ENCODE data around the gene NMT1.
"Not testable (repeated sequence)": the region's sequence is repeated elsewhere in the genome, so short reads cannot be mapped to it uniquely, and the experiment has no call there.

Gene NMT1

DNA sequence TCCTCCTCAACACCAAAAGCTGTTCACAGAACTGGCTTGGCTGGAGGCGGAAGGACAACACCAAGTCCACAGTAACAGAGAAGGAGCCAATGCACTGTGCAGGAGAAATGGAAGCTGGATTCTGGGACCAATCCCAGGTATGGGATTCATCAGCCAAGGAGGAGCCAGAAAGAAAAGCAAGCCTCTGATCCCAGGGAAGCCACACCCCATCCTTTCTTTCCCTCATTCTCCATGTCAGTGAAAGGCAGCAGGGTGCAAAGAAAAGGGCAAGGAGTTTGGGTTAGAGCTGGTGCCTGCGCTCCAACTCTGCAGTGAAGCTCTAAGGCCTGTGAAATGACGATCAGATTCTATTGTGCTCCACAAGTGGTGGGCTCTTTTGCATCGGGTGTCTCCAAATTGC lies 20.7 kb upstream of the NMT1 start:
- no peak for DNase-seq (ENCODE audit: low read depth)
- H3K9ac ChIP-seq (ENCODE audit: low read length): no peak overlapping the region
- H3K4me1 ChIP-seq (ENCODE audit: control insufficient read depth, insufficient read depth, low read length): peaks cover 11% of the 10 kb centered on the region
- H3K9me3 ChIP-seq (ENCODE audit: control insufficient read depth, low read length): no peaks in the 10 kb centered on the region
- H3K4me3 ChIP-seq (ENCODE audit: low read length): no peak overlapping the region
- no peaks in the 10 kb centered on the region for H3K27me3 ChIP-seq (replicated peaks; ENCODE audit: control insufficient read depth, insufficient read depth, low read length)
- H3K36me3 ChIP-seq (ENCODE audit: control insufficient read depth, insufficient read depth, low read length, severe bottlenecking): no peaks in the 10 kb centered on the region

DNA sequence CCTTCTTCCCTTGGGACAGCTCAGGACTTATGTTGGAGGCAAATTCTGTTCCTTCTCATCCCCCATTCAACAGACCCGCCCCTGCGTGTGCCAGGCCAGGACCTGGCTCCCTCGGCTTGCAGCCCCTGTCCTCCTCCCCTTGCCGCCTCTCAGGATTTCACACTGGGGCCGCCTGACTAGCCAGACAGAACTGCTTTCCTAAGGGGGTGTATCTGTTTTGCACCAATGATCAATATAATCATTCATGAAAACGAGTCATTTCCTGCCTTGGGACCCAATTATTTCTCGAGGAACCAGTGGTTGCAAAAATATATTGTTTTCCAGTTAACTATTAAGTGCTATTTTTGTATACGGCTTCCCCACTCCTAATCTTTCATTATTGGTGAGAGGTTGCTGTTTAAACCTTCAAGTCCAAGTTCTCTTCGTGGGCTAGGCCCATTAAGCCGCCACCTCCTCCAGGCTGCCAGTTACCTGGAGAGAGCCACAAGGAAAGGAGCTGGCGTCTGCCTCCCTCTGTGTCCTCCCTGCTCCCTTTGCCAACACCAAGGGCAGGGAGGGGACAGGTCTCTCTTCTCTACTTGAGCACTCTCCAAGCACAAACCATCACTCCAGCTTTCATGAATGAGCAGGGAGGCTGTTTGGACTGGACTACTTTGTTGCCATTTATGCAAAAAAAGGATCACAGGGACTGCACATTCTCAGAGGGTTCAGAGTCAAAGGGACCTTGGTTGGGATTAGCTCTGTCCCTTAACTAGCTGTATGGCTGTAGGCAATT lies 18.6 kb upstream of the NMT1 start:
- DNase-seq (ENCODE audit: low read depth): no peak
- no peak overlapping the region for H3K9ac ChIP-seq (ENCODE audit: low read length)
- peaks cover 19% of the 10 kb centered on the region for H3K4me1 ChIP-seq (ENCODE audit: control insufficient read depth, insufficient read depth, low read length)
- H3K4me3 ChIP-seq (ENCODE audit: low read length): no peak overlapping the region
- H3K9me3 ChIP-seq (ENCODE audit: control insufficient read depth, low read length): no peaks in the 10 kb centered on the region
- no peaks in the 10 kb centered on the region for H3K36me3 ChIP-seq (ENCODE audit: control insufficient read depth, insufficient read depth, low read length, severe bottlenecking)
- no peaks in the 10 kb centered on the region for H3K27me3 ChIP-seq (replicated peaks; ENCODE audit: control insufficient read depth, insufficient read depth, low read length)

DNA sequence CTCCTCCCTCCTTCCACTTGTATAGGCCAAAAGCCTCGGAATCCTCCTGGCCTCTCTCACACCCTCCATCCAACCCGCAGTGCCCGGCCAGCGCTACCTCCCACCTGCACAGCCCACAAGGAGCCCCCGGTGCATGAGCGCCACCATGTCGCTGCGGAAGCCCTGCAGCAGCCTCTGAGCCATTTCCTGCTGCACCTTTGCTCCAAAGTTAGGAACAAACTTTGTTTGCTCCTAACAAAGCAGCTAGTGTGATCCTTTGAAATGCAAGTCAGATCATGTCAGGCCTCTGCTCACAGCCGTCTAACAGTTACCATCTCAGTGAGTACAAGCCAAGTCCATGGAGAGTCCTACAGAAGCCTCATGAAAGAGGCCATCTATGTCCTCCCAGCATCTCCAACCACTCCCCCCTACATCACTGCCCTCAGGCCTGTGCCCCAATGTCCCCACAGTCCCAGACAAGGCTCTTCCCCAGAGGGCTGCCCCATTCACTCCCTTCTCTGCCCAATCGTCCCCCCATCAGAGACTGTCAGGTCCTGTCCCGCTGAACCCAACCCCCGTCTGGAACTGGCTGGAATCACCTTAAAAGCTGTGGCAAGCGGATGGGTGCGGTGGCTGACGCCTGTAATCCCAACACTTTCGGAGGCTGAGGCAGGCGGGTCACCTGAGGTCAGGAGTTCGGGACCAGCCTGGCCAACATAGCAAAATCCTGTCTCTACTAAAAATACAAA lies 17.1 kb upstream of the NMT1 start:
- no peaks in the 10 kb centered on the region for H3K36me3 ChIP-seq (ENCODE audit: control insufficient read depth, insufficient read depth, low read length, severe bottlenecking)
- H3K9me3 ChIP-seq (ENCODE audit: control insufficient read depth, low read length): no peaks in the 10 kb centered on the region
- peaks cover 15% of the 10 kb centered on the region for H3K4me1 ChIP-seq (ENCODE audit: control insufficient read depth, insufficient read depth, low read length)
- H3K4me3 ChIP-seq (ENCODE audit: low read length): no peak overlapping the region
- H3K9ac ChIP-seq (ENCODE audit: low read length): no peak overlapping the region
- no peaks in the 10 kb centered on the region for H3K27me3 ChIP-seq (replicated peaks; ENCODE audit: control insufficient read depth, insufficient read depth, low read length)
- no peak for DNase-seq (ENCODE audit: low read depth)

DNA sequence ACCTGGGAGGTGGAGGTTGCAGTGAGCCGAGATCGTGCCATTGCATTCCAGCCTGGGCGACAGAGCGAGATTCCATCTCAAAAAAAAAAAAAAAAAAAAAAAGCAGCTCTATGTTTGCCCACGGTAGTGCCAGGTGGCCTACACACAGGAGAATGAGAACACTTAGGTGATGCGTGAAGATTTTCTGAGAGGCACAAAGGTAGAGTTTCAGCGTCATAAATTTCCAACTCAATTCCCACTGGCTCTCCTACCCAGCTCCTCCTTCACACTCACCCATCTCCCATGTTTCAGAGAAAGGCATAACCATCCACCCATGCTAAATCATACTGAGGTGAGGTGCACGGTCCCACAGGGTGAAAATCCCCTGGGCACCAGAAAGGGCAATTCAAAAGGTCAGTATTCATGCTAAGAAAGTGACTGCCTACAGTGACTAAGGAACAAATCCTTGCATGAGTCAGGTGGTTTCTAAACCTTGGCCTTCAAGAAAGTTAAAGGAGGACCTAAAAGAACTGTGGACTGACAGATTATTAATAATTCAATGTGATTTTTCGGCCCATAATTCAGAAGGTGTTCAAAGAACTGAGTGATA lies 14.5 kb upstream of the NMT1 start:
- H3K4me3 ChIP-seq (ENCODE audit: low read length): no peak overlapping the region
- peak; percentile 28 for DNase-seq (ENCODE audit: low read depth)
- H3K9ac ChIP-seq (ENCODE audit: low read length): no peak overlapping the region
- no peaks in the 10 kb centered on the region for H3K36me3 ChIP-seq (ENCODE audit: control insufficient read depth, insufficient read depth, low read length, severe bottlenecking)
- H3K4me1 ChIP-seq (ENCODE audit: control insufficient read depth, insufficient read depth, low read length): peaks cover 26% of the 10 kb centered on the region
- H3K27me3 ChIP-seq (replicated peaks; ENCODE audit: control insufficient read depth, insufficient read depth, low read length): no peaks in the 10 kb centered on the region
- H3K9me3 ChIP-seq (ENCODE audit: control insufficient read depth, low read length): no peaks in the 10 kb centered on the region

DNA sequence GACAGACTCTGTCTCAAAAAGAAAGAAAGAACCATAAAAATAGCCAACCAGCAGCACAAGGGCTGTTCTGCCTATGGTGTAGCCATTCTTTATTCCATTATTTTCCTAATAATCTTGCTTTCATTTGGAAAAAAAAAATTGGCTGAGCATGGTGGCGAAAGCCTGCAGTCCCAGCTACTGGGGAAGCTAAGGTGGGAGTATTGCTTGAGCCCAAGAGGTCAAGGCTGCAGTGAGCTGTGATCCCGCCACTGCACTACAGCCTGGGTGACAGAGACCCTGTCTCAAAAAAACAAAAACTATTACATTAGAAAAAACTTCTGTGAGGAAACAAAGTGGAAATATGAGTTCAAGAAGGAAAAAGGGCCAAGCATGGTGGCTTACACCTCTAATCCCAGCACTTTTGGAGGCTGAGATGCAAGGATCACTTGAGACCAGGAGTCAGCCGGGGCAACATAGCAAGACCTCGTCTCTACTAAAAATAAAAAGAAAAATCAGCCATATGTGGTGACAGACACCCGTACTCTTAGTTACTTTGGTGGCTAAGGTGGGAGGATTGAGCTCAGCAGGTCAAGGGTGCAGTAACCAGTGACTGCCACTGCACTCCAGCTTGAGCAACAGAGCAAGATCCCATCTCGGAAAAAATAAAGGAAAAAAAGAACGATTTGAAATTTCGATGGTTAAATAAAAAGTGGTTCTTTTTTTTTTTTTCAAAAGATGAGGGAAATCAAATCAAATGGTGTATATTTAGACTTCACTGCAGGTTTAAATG lies 12.1 kb upstream of the NMT1 start:
- H3K9ac ChIP-seq (ENCODE audit: low read length): no peak overlapping the region
- no peaks in the 10 kb centered on the region for H3K9me3 ChIP-seq (ENCODE audit: control insufficient read depth, low read length)
- H3K4me3 ChIP-seq (ENCODE audit: low read length): no peak overlapping the region
- peaks cover 30% of the 10 kb centered on the region for H3K4me1 ChIP-seq (ENCODE audit: control insufficient read depth, insufficient read depth, low read length)
- H3K27me3 ChIP-seq (replicated peaks; ENCODE audit: control insufficient read depth, insufficient read depth, low read length): no peaks in the 10 kb centered on the region
- no peaks in the 10 kb centered on the region for H3K36me3 ChIP-seq (ENCODE audit: control insufficient read depth, insufficient read depth, low read length, severe bottlenecking)
- no peak for DNase-seq (ENCODE audit: low read depth)

DNA sequence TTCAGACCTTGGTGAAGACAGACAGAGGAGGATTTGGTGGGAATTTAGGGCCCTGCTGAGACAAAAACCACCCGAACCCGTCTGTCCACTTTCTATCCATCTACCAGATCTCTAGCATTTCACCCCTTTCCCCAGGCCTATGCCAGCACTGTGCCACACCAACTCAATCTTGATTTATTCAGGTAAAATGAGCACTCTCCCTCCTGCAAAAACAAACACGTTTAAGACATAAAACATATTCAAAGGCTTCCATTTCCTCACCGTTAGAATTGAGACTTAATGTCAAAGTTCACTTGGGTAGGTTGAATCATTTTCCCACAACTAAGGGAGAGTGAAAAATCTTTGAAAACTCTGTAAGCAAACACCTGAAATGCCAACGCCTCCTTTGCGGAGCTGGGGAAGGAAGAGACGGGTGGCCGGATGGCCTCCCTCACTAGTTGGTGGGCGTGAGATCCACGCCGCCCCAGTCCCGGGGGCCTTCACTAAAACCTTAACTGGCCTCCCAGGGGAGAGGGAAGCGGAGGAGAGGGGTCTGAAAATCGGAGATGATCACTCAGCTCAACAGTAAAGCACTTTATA lies 10.5 kb upstream of the NMT1 start:
- DNase-seq (ENCODE audit: low read depth): peak; percentile 53
- Histone ChIP-seq H3K9ac (ENCODE audit: low read length) (peak overlapping the region; percentile 100), H3K4me1 (ENCODE audit: control insufficient read depth, insufficient read depth, low read length) (peaks cover 25% of the 10 kb centered on the region), H3K4me3 (ENCODE audit: low read length) (peak overlapping the region; percentile 94), H3K36me3 (ENCODE audit: control insufficient read depth, insufficient read depth, low read length, severe bottlenecking) (no peaks in the 10 kb centered on the region), H3K27me3 (replicated peaks; ENCODE audit: control insufficient read depth, insufficient read depth, low read length) (no peaks in the 10 kb centered on the region), H3K9me3 (ENCODE audit: control insufficient read depth, low read length) (no peaks in the 10 kb centered on the region)

DNA sequence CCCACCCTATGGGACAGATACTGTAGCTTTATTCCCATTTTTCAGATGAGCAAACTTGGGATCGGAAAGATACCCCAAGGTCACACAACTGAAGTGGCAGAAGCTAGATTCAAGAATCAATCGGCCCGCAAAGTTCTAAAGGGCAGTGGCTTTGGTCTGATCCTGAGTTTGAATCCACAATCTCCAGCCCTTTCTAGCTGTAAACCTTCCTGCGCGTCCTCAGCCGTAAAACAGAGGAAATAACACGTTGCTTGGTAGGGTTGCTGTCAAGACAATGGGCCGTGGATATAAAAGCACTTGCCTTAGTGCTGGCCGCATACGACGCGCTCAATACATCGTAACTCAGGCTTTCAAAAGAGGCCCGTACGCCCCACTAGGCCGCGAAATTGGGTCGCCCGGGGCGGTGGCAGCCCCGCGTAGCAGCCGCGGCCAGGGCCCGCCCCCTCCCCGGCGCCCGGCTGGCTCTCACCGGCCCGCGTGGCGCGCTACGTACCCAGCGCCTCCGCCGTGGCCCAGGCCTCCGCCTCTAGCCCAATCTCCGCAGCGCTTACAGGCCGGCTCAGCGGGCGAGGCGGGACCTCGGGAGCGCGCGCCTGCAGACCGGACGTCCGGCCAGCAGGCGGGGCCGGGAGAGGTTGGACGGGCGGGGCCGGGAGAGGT lies 9.9 kb upstream of the NMT1 start, which contains the start of gene DCAKD:
TSS of gene DCAKD (minus strand) at position 573 of the 660 bp plus-strand sequence. CDS start 16,747 bp downstream, outside the sequence.
- Histone ChIP-seq H3K4me1 (ENCODE audit: control insufficient read depth, insufficient read depth, low read length) (peaks cover 25% of the 10 kb centered on the region), H3K27me3 (replicated peaks; ENCODE audit: control insufficient read depth, insufficient read depth, low read length) (no peaks in the 10 kb centered on the region), H3K9me3 (ENCODE audit: control insufficient read depth, low read length) (no peaks in the 10 kb centered on the region), H3K36me3 (ENCODE audit: control insufficient read depth, insufficient read depth, low read length, severe bottlenecking) (no peaks in the 10 kb centered on the region), H3K9ac (ENCODE audit: low read length) (peak within 1 kb of the TSS; percentile 100), H3K4me3 (ENCODE audit: low read length) (peak within 1 kb of the TSS; percentile 94)
- DNase-seq (ENCODE audit: low read depth): peak; percentile 99

DNA sequence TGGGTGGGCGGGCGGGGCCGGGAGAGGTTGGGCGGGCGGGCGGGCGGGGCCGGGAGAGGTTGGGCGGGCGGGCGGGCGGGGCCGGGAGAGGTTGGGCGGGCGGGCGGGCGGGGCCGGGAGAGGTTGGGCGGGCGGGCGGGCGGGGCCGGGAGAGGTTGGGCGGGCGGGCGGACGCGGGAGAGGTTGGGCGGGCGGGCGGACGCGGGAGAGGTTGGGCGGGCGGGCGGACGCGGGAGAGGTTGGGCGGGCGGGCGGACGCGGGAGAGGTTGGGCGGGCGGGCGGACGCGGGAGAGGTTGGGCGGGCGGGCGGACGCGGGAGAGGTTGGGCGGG lies 9.4 kb upstream of the NMT1 start:
- not testable (repeated sequence) for H3K36me3 ChIP-seq (ENCODE audit: control insufficient read depth, insufficient read depth, low read length, severe bottlenecking); H3K4me3 ChIP-seq (ENCODE audit: low read length); H3K9me3 ChIP-seq (ENCODE audit: control insufficient read depth, low read length); H3K27me3 ChIP-seq (replicated peaks; ENCODE audit: control insufficient read depth, insufficient read depth, low read length); H3K9ac ChIP-seq (ENCODE audit: low read length); DNase-seq (ENCODE audit: low read depth)
- peaks cover 22% of the 10 kb centered on the region for H3K4me1 ChIP-seq (ENCODE audit: control insufficient read depth, insufficient read depth, low read length)

DNA sequence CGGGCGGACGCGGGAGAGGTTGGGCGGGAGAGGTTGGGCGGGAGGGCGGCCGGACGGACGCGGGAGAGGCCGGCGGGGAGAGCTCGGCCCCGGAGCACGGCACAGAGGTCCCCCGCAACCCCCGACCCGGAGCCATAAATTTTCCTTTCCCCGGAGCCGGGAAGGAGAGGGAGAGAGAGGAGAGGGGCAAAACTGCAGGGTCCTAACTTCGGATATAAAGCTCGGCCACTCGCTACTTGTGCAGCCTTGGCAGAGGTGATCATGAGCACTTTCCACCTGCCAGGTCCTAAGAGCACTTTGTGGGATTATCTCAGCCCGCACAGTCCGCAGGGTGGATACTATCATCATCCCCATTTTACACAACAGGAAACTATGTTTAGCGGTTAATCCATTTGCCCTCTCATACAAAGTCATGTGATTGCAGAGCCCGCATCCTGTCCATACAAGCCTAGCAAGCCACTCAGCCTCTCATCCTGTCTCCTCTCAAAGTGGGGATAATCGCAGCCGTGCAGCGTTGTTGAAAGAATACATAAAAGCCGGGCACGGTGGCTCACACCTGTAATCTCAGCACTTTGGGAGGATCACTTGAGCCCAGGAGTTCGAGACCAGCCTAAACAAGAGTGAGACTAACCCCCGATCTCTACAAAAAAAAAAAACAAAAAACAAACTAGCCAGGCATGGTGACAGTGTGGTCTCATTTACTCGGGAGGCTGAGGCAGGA lies 8.9 kb upstream of the NMT1 start:
- DNase-seq (ENCODE audit: low read depth): peak; percentile 57
- Histone ChIP-seq H3K4me3 (ENCODE audit: low read length) (peak overlapping the region; percentile 85), H3K27me3 (replicated peaks; ENCODE audit: control insufficient read depth, insufficient read depth, low read length) (no peaks in the 10 kb centered on the region), H3K4me1 (ENCODE audit: control insufficient read depth, insufficient read depth, low read length) (peaks cover 17% of the 10 kb centered on the region), H3K9ac (ENCODE audit: low read length) (peak overlapping the region; percentile 92), H3K36me3 (ENCODE audit: control insufficient read depth, insufficient read depth, low read length, severe bottlenecking) (no peaks in the 10 kb centered on the region), H3K9me3 (ENCODE audit: control insufficient read depth, low read length) (no peaks in the 10 kb centered on the region)

DNA sequence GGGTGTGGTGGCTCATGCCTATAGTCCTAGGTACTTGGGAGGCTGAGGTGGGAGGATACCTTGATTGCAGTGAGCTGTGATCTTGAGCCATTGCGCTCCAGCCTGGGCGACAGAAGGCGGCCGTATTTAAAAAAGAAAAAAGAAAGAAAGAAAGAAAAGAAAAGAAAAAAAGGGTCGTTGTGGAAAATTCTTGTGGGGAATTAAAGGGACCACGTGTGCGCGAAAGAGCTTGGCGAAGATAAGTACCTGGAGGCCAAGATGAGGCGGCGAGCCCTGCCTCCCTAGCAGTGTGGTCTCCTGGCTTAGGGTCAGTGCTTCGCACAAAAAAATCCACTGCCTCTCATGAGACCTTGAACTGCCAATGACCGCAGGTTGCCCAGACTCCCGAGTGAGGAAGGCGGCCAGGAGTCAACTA lies 728 bp upstream of the NMT1 start:
- DNase-seq (ENCODE audit: low read depth): no peak
- H3K27me3 ChIP-seq (replicated peaks; ENCODE audit: control insufficient read depth, insufficient read depth, low read length): no peaks in the 10 kb centered on the region
- peaks cover 27% of the 10 kb centered on the region for H3K4me1 ChIP-seq (ENCODE audit: control insufficient read depth, insufficient read depth, low read length)
- peaks cover 3% of the 10 kb centered on the region for H3K36me3 ChIP-seq (ENCODE audit: control insufficient read depth, insufficient read depth, low read length, severe bottlenecking)
- no peaks in the 10 kb centered on the region for H3K9me3 ChIP-seq (ENCODE audit: control insufficient read depth, low read length)
- peak overlapping the region; percentile 95 for H3K9ac ChIP-seq (ENCODE audit: low read length)
- H3K4me3 ChIP-seq (ENCODE audit: low read length): peak overlapping the region; percentile 95

Data from adipocyte (in vitro differentiated cells).